Erythroblast (primary cell): Measurements from ENCODE around the gene UCHL5.

Experiments
- GATA1 ChIP-seq: IDR thresholded peaks from 2 replicates; pipeline ENCODE4 v1.6.1; 2011; ENCODE audit warnings: low read depth, mild to moderate bottlenecking, control low read depth, low read length, moderate library complexity
- POLR2A ChIP-seq: IDR thresholded peaks from 2 replicates; pipeline ENCODE4 v1.6.1; 2011; ENCODE audit warnings: mild to moderate bottlenecking, low read length

GRCh38 chr1:193060406-193060805 lies 1.2 kb upstream of the UCHL5 start:
- TF ChIP-seq POLR2A: no peak
- no peak for TF ChIP-seq GATA1
